Erythroblast (primary cell): Measurements from ENCODE around the gene MAPK12.

Source experiments
- GATA1 ChIP-seq: IDR thresholded peaks from 2 replicates; pipeline ENCODE4 v1.6.1; 2011; ENCODE audit warnings: low read depth, mild to moderate bottlenecking, control low read depth, low read length, moderate library complexity
- POLR2A ChIP-seq: IDR thresholded peaks from 2 replicates; pipeline ENCODE4 v1.6.1; 2011; ENCODE audit warnings: mild to moderate bottlenecking, low read length

GRCh38 chr22:50286701-50287318 lies 25.3 kb upstream of the MAPK12 start:
- TF ChIP-seq POLR2A (no peak), GATA1 (no peak)
